Activated CD8-positive, alpha-beta T cell treated with anti-CD3 and anti-CD28 coated beads for 36 hours (primary cell): Measurements from ENCODE around the gene MAP4K4. TPM values are rescaled to one million over a fixed set of nuclear protein-coding genes. Genes with fewer than 3 reads are reported as not detected.
"Not testable (repeated sequence)": the region's sequence is repeated elsewhere in the genome, so short reads cannot be mapped to it uniquely, and the experiment has no call there.

ENCODE experiments used
- ATAC-seq: fragments of 200-7000 bp; cut with Tn5 transposase; one replicate; pipeline ENCODE4 v1.10.0; 2021; ENCODE audit warnings: mild to moderate bottlenecking, moderate library complexity
- CTCF ChIA-PET: fragments of 350-600 bp; sonication (Branson Sonifier 250); formaldehyde crosslinking; loops from one replicate; lab custom pipeline; 2021; ENCODE audit warnings: antibody characterized with exemption; lab: Charles Lee
- POLR2A ChIA-PET: fragments of 350-600 bp; sonication (Branson Sonifier 250); formaldehyde crosslinking; loops from one replicate; lab custom pipeline; 2021; ENCODE audit warnings: antibody characterized with exemption; lab: Charles Lee
- DNase-seq: peaks from one replicate; pipeline ENCODE4 v3.0.0-alpha.2; 2020
- H3K27ac Mint-ChIP-seq: one replicate; pipeline ENCODE4 v1.8.0; 2021; ENCODE audit warnings: mild to moderate bottlenecking, mixed read lengths
- H3K27me3 Mint-ChIP-seq: one replicate; pipeline ENCODE4 v1.8.0; 2021; ENCODE audit warnings: mixed read lengths
- H3K36me3 Mint-ChIP-seq: one replicate; pipeline ENCODE4 v1.8.0; 2021; ENCODE audit warnings: low read depth, mixed read lengths
- H3K4me1 Mint-ChIP-seq: one replicate; pipeline ENCODE4 v1.8.0; 2021; ENCODE audit warnings: low read depth, mixed read lengths
- H3K4me3 Mint-ChIP-seq: one replicate; pipeline ENCODE4 v1.8.0; 2021; ENCODE audit warnings: mild to moderate bottlenecking, moderate library complexity, mixed read lengths
- H3K9me3 Mint-ChIP-seq: one replicate; pipeline ENCODE4 v1.8.0; 2021; ENCODE audit warnings: mixed read lengths
- intact Hi-C: fragments of 100-400 bp; cut with micrococcal nuclease; formaldehyde crosslinking; loops from one replicate; pipeline ENCODE4 v1.10.0; 2022
- total RNA-seq, 2 experiments: library from RNA; stranded (reverse); gene quantifications; one replicate each; pipeline ENCODE4 v1.2.3, GENCODE V29; 2021
- TF ChIP-seq, protein P1 (sequence below): fragments of 200-600 bp; IDR thresholded peaks from one replicate; pipeline ENCODE4 v1.8.0; 2022; ENCODE audit warnings: antibody characterized with exemption, mild to moderate bottlenecking

MAP4K4 gene
- total RNA-seq, 2 experiments from 2014 or later = 26.3 to 27.3 TPM

DNA sequence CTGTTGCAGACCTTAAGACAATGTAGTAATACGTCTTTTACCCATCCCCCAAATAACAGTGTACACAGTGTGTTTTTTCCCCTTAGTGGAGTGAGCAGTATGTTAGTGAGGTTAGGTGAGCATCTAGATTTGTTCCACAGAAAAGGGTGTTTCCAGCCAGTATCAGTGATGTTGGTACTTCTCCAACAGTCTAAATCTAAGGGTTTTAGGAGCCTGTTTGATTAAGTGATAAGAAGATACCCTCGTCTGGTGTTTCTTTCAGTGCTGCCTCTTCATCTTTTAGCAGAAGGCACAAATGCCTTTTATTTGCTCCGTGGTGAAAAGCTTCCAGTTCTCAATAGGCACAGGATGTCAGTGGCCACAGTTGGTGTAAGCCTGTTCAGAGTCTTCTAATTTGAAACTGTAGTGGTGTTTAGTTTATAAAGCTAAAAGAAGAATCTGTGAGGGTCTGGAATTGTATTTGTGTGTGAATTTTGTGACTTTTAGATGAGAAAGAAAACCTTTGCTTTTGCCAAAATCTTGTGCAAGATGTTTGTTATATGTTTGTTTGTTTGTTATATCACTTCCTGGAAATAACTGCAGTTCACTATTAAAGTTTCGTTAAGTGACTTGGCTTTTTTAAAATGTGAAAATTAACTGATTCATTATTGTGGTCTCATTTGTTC lies 71.2 kb downstream of the MAP4K4 start:
- POLR2A ChIA-PET = interaction anchor here (0.6 to 1.3 kb wide), 2 partner anchors 11 kb away, joined by 3 read pairs; no protein-coding TSS in a partner anchor

DNA sequence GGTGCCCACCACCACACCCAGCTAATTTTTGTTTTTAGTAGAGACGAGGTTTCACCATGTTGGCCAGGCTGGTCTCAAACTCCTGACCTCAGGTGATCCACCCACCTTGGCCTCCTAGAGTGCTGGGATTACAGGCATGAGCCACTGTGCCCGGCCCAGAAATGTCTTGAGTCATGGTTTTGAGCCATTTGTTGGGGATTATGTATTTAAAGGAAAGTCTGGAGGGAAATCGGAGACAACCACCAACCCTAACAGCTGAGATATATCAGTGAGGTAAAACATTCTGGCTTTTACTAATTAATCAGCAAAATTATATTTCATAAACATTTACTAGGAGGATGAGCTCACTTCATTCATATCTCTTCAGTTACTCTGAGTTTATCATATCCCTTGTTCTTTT lies 72.2 kb downstream of the MAP4K4 start:
- not testable (repeated sequence) for H3K36me3 Mint-ChIP-seq, DNase-seq, H3K4me3 Mint-ChIP-seq, H3K27ac Mint-ChIP-seq, ATAC-seq, H3K27me3 Mint-ChIP-seq, H3K9me3 Mint-ChIP-seq
- intact Hi-C loops = loop anchor here (10.0 kb wide), 1 partner anchor 55 kb away; no protein-coding TSS in a partner anchor
- POLR2A ChIA-PET = interaction anchor here (1.1 kb wide), 1 partner anchor 10 kb away, joined by 3 read pairs; no protein-coding TSS in a partner anchor
- peaks cover 84% of the 10 kb centered on the region for H3K4me1 Mint-ChIP-seq
- CTCF ChIA-PET = interaction anchor here (0.6 to 3.2 kb wide), 20 partner anchors 10 to 428 kb away, joined by 3 to 17 read pairs (median 4); no protein-coding TSS in a partner anchor

More for the DNA sequence above, 71.2 kb downstream of the MAP4K4 start:
- no peaks in the 10 kb centered on the region for H3K27me3 Mint-ChIP-seq
- no peak overlapping the region for H3K4me3 Mint-ChIP-seq
- no peaks in the 10 kb centered on the region for H3K36me3 Mint-ChIP-seq
- peak; percentile 48 for ATAC-seq
- H3K9me3 Mint-ChIP-seq = no peaks in the 10 kb centered on the region
- peak overlapping the region; percentile 19 for H3K27ac Mint-ChIP-seq
- no peak for DNase-seq
- TF ChIP-seq, protein P1, sequence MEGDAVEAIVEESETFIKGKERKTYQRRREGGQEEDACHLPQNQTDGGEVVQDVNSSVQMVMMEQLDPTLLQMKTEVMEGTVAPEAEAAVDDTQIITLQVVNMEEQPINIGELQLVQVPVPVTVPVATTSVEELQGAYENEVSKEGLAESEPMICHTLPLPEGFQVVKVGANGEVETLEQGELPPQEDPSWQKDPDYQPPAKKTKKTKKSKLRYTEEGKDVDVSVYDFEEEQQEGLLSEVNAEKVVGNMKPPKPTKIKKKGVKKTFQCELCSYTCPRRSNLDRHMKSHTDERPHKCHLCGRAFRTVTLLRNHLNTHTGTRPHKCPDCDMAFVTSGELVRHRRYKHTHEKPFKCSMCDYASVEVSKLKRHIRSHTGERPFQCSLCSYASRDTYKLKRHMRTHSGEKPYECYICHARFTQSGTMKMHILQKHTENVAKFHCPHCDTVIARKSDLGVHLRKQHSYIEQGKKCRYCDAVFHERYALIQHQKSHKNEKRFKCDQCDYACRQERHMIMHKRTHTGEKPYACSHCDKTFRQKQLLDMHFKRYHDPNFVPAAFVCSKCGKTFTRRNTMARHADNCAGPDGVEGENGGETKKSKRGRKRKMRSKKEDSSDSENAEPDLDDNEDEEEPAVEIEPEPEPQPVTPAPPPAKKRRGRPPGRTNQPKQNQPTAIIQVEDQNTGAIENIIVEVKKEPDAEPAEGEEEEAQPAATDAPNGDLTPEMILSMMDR = no peak
- intact Hi-C loops = no loop called here
- peaks cover 83% of the 10 kb centered on the region for H3K4me1 Mint-ChIP-seq
- CTCF ChIA-PET = interaction anchor here (1.0 to 2.8 kb wide), 6 partner anchors 11 to 350 kb away, joined by 3 to 15 read pairs (median 4); no protein-coding TSS in a partner anchor

DNA sequence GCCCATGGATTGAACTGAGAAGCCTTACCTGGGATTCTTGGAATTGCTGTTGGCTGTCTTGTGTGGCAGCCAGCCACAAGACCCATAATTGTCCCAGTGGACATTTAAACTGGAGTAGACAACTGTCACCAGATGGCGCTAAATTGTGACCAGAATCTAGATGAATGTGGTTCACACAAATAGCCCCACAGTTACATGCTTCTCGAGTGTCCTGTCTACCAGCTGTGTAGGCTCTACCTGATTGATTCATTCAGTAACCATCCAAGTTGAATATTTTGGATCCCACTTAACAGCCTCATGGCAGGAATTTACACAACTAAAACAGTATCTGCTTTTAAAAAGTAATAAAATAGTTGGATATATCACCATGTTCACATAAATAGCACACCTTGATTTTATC lies 73.2 kb downstream of the MAP4K4 start:
- peak; percentile 31 for ATAC-seq
- Mint-ChIP-seq H3K9me3 (no peaks in the 10 kb centered on the region), H3K4me1 (peaks cover 82% of the 10 kb centered on the region), H3K27ac (no peak overlapping the region), H3K4me3 (no peak overlapping the region), H3K36me3 (no peaks in the 10 kb centered on the region), H3K27me3 (no peaks in the 10 kb centered on the region)
- intact Hi-C loops = loop anchor here (10.0 kb wide), 1 partner anchor 54 kb away; no protein-coding TSS in a partner anchor
- peak; percentile 49 for DNase-seq
- TF ChIP-seq, protein P1 = peak; percentile 47
- CTCF ChIA-PET = interaction anchor here (1.0 to 3.2 kb wide), 17 partner anchors 9 to 429 kb away, joined by 3 to 17 read pairs (median 5); no protein-coding TSS in a partner anchor
- POLR2A ChIA-PET = interaction anchor here (1.1 kb wide), 1 partner anchor 9 kb away, joined by 3 read pairs; no protein-coding TSS in a partner anchor

DNA sequence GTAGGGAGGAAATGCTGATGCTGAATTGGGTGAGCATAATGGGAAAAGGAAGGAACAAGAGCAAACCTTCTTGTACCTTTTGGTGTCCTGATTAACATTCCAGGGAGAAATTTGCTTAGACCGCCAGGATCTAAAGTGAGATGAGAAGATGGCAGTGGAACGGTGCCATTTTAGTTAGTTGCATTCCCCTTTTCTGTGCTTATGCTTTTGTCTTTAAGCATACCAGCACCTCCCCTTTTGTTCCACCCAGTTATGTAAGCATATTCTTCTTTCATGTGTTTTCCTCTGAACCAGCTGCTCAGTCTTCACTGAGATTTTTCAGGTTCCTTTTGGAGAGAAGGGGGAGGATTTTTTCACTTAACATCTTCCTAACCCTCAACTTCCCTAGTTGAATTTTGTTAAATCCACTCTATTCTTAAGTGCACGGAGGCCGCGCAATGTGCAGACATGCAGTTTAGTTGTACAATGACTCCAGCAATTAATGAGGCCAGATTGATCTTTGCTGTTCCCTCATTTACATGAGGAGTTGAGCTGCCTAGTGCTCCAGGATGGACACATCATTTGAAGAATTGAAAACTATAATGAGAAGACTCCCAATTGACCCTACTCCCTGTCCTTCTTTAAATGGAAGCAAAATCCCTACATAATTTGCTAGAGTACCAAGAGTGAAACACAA lies 73.9 kb downstream of the MAP4K4 start:
- Mint-ChIP-seq H3K9me3 (no peaks in the 10 kb centered on the region), H3K27me3 (no peaks in the 10 kb centered on the region), H3K36me3 (no peaks in the 10 kb centered on the region), H3K4me1 (peaks cover 82% of the 10 kb centered on the region), H3K4me3 (no peak overlapping the region), H3K27ac (no peak overlapping the region)
- ChIA-PET CTCF (interaction anchor here (1.0 to 3.2 kb wide), 16 partner anchors 8 to 429 kb away, joined by 3 to 17 read pairs (median 4); no protein-coding TSS in a partner anchor), POLR2A (interaction anchor here (0.7 kb wide), 1 partner anchor 53 kb away, joined by 3 read pairs; no protein-coding TSS in a partner anchor)
- ATAC-seq (no peak), DNase-seq (no peak)
- intact Hi-C loops = loop anchor here (10.0 kb wide), 1 partner anchor 53 kb away; no protein-coding TSS in a partner anchor
- TF ChIP-seq, protein P1 = no peak

DNA sequence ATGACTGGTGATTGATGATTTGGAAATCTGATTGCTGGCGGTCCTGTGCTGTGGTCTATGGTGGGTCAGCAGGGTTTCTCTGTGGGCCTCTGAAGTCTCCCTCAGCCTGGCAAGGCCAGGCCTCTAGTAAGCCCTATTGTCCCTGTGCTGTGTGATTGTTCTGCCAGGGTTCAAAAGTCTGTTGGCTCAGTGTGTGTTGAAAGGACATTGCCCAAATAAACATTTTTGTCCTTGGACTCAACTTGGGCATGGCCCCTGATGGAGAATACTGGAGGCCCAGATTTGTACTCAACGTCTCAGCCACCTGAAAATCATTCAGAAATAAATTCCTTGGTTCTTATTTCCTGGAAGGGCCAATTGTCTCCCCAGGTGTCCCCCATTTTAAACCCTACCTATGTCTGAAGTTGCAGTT lies 74.4 kb downstream of the MAP4K4 start:
- Mint-ChIP-seq H3K4me1 (peaks cover 78% of the 10 kb centered on the region), H3K27ac (no peak overlapping the region), H3K36me3 (no peaks in the 10 kb centered on the region), H3K4me3 (no peak overlapping the region), H3K27me3 (no peaks in the 10 kb centered on the region), H3K9me3 (no peaks in the 10 kb centered on the region)
- no peak for ATAC-seq
- DNase-seq = no peak
- CTCF ChIA-PET = interaction anchor here (1.0 to 3.2 kb wide), 10 partner anchors 11 to 430 kb away, joined by 3 to 17 read pairs (median 6); no protein-coding TSS in a partner anchor
- TF ChIP-seq, protein P1 = no peak
- POLR2A ChIA-PET = interaction anchor here (0.7 kb wide), 1 partner anchor 53 kb away, joined by 3 read pairs; no protein-coding TSS in a partner anchor
- intact Hi-C loops = loop anchor here (10.0 kb wide), 1 partner anchor 53 kb away; no protein-coding TSS in a partner anchor
